Measurements from ENCODE around the gene RNF150.

Gene RNF150

GRCh38 chr4:140887467-140887866 is 245.8 kb downstream of the RNF150 start:
- Histone ChIP-seq H3K27ac (no peak overlapping the region), H3K9me3 (ENCODE audit: severe bottlenecking) (no peaks in the 10 kb centered on the region), H3K4me3 (ENCODE audit: low read depth, low read length) (no peak overlapping the region), H3K27me3 (ENCODE audit: insufficient read depth, low read depth, severe bottlenecking) (no peaks in the 10 kb centered on the region), H3K36me3 (no peaks in the 10 kb centered on the region)
- DNase-seq, result no peak
- TF ChIP-seq, protein P1, sequence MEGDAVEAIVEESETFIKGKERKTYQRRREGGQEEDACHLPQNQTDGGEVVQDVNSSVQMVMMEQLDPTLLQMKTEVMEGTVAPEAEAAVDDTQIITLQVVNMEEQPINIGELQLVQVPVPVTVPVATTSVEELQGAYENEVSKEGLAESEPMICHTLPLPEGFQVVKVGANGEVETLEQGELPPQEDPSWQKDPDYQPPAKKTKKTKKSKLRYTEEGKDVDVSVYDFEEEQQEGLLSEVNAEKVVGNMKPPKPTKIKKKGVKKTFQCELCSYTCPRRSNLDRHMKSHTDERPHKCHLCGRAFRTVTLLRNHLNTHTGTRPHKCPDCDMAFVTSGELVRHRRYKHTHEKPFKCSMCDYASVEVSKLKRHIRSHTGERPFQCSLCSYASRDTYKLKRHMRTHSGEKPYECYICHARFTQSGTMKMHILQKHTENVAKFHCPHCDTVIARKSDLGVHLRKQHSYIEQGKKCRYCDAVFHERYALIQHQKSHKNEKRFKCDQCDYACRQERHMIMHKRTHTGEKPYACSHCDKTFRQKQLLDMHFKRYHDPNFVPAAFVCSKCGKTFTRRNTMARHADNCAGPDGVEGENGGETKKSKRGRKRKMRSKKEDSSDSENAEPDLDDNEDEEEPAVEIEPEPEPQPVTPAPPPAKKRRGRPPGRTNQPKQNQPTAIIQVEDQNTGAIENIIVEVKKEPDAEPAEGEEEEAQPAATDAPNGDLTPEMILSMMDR (IDR thresholded peaks at IDR 0.05; ENCODE audit: low read depth, low read length), result no peak

- H3K36me3 ChIP-seq, result no peaks in the 10 kb centered on the region
- no peaks in the 10 kb centered on the region for H3K27me3 ChIP-seq (ENCODE audit: insufficient read depth, low read depth, severe bottlenecking)
- TF ChIP-seq, protein P1 (IDR thresholded peaks at IDR 0.05; ENCODE audit: low read depth, low read length), result peak; percentile 95
- no peak overlapping the region for H3K27ac ChIP-seq
- H3K9me3 ChIP-seq (ENCODE audit: severe bottlenecking), result no peaks in the 10 kb centered on the region
- H3K4me3 ChIP-seq (ENCODE audit: low read depth, low read length), result no peak overlapping the region
- peak; percentile 73 for DNase-seq
Measured at GRCh38 chr4:140884431-140885058, 248.7 kb downstream of the RNF150 start.

GRCh38 chr4:140877781-140878180 is 255.5 kb downstream of the RNF150 start:
- H3K36me3 ChIP-seq, result no peaks in the 10 kb centered on the region
- no peak overlapping the region for H3K4me3 ChIP-seq (ENCODE audit: low read depth, low read length)
- DNase-seq, result no peak
- TF ChIP-seq, protein P1 (IDR thresholded peaks at IDR 0.05; ENCODE audit: low read depth, low read length), result no peak
- H3K27ac ChIP-seq, result no peak overlapping the region
- no peaks in the 10 kb centered on the region for H3K27me3 ChIP-seq (ENCODE audit: insufficient read depth, low read depth, severe bottlenecking)
- peaks cover 4% of the 10 kb centered on the region for H3K9me3 ChIP-seq (ENCODE audit: severe bottlenecking)

- Histone ChIP-seq H3K9me3 (ENCODE audit: severe bottlenecking) (peaks cover 4% of the 10 kb centered on the region), H3K27me3 (ENCODE audit: insufficient read depth, low read depth, severe bottlenecking) (no peaks in the 10 kb centered on the region), H3K36me3 (no peaks in the 10 kb centered on the region), H3K27ac (no peak overlapping the region), H3K4me3 (ENCODE audit: low read depth, low read length) (no peak overlapping the region)
- TF ChIP-seq, protein P1 (IDR thresholded peaks at IDR 0.05; ENCODE audit: low read depth, low read length), result no peak
- no peak for DNase-seq
Measured at GRCh38 chr4:140876615-140877364, 256.5 kb downstream of the RNF150 start.

- TF ChIP-seq, protein P1 (IDR thresholded peaks at IDR 0.05; ENCODE audit: low read depth, low read length), result no peak
- no peak for DNase-seq
- Histone ChIP-seq H3K27ac (no peak overlapping the region), H3K27me3 (ENCODE audit: insufficient read depth, low read depth, severe bottlenecking) (no peaks in the 10 kb centered on the region), H3K4me3 (ENCODE audit: low read depth, low read length) (no peak overlapping the region), H3K9me3 (ENCODE audit: severe bottlenecking) (peaks cover 4% of the 10 kb centered on the region), H3K36me3 (no peaks in the 10 kb centered on the region)
Measured at GRCh38 chr4:140875746-140876452, 257.4 kb downstream of the RNF150 start.

Data from WERI-Rb-1 (cell line).